ENCODE measurements around the gene SUFU.

Gene SUFU

GRCh38 chr10:102588875-102589274, 85.1 kb downstream of the SUFU start:
- no peak for DNase-seq (ENCODE audit: extremely low spot score)
- ChIA-PET CTCF (no interaction called here), POLR2A (no interaction called here)
- TF ChIP-seq ARNT (IDR thresholded peaks at IDR 0.05) (no peak), NFRKB (IDR thresholded peaks at IDR 0.05) (no peak), FOXA1 (IDR thresholded peaks at IDR 0.05) (no peak), ZNF384 (IDR thresholded peaks at IDR 0.05) (no peak), PKNOX1 (IDR thresholded peaks at IDR 0.05) (no peak), FOXM1 (IDR thresholded peaks at IDR 0.05; ENCODE audit: borderline replicate concordance) (no peak), ELF4 (IDR thresholded peaks at IDR 0.05) (no peak), FOXK2 (IDR thresholded peaks at IDR 0.05) (no peak), HDGF (IDR thresholded peaks at IDR 0.05; ENCODE audit: borderline replicate concordance) (no peak), SUZ12 (IDR thresholded peaks at IDR 0.05) (no peak), TARDBP (IDR thresholded peaks at IDR 0.05) (no peak), L3MBTL2 (conservative IDR thresholded peaks at IDR 0.05) (no peak), CTBP1 (IDR thresholded peaks at IDR 0.05; ENCODE audit: borderline replicate concordance) (no peak), BHLHE40 (IDR thresholded peaks at IDR 0.05; ENCODE audit: borderline replicate concordance) (no peak), LEF1 (IDR thresholded peaks at IDR 0.05; ENCODE audit: borderline replicate concordance) (no peak), SP1 (IDR thresholded peaks at IDR 0.05) (no peak)

GRCh38 chr10:102593074-102593803, 89.5 kb downstream of the SUFU start:
- ChIA-PET CTCF (no interaction called here), POLR2A (no interaction called here)
- DNase-seq (ENCODE audit: extremely low spot score): no peak
- TF ChIP-seq ARNT (IDR thresholded peaks at IDR 0.05): no peak
- no peak for TF ChIP-seq SP1 (IDR thresholded peaks at IDR 0.05)

GRCh38 chr10:102593804-102594079, 90.0 kb downstream of the SUFU start:
- POLR2A ChIA-PET: no interaction called here
- no peak for DNase-seq (ENCODE audit: extremely low spot score)
- CTCF ChIA-PET: interaction anchor here (1.3 kb wide), 1 partner anchor 9 kb away, joined by 4 read pairs; no protein-coding TSS in a partner anchor

GRCh38 chr10:102595293-102595692, 91.5 kb downstream of the SUFU start:
- no peak for DNase-seq (ENCODE audit: extremely low spot score)
- ChIA-PET CTCF (interaction anchor here (0.8 to 2.3 kb wide), 3 partner anchors 8 to 11 kb away, joined by 3 to 9 read pairs (median 4); no protein-coding TSS in a partner anchor), POLR2A (no interaction called here)
- TF ChIP-seq FOXK2 (IDR thresholded peaks at IDR 0.05) (no peak), LEF1 (IDR thresholded peaks at IDR 0.05; ENCODE audit: borderline replicate concordance) (no peak), L3MBTL2 (conservative IDR thresholded peaks at IDR 0.05) (no peak), FOXM1 (IDR thresholded peaks at IDR 0.05; ENCODE audit: borderline replicate concordance) (no peak), BHLHE40 (IDR thresholded peaks at IDR 0.05; ENCODE audit: borderline replicate concordance) (no peak), HDGF (IDR thresholded peaks at IDR 0.05; ENCODE audit: borderline replicate concordance) (no peak)

More at GRCh38 chr10:102593804-102594079, 90.0 kb downstream of the SUFU start:
- TF ChIP-seq ZNF384 (IDR thresholded peaks at IDR 0.05) (no peak), FOXK2 (IDR thresholded peaks at IDR 0.05) (no peak), HDGF (IDR thresholded peaks at IDR 0.05; ENCODE audit: borderline replicate concordance) (no peak), SUZ12 (IDR thresholded peaks at IDR 0.05) (no peak), SP1 (IDR thresholded peaks at IDR 0.05) (no peak)

- DNase-seq (ENCODE audit: extremely low spot score): no peak
- POLR2A ChIA-PET: no interaction called here
- TF ChIP-seq TARDBP (IDR thresholded peaks at IDR 0.05): no peak
- no peak for TF ChIP-seq L3MBTL2 (conservative IDR thresholded peaks at IDR 0.05)
- TF ChIP-seq ARNT (IDR thresholded peaks at IDR 0.05): no peak
- no peak for TF ChIP-seq FOXA1 (IDR thresholded peaks at IDR 0.05)
- no peak for TF ChIP-seq FOXM1 (IDR thresholded peaks at IDR 0.05; ENCODE audit: borderline replicate concordance)
- TF ChIP-seq SUZ12 (IDR thresholded peaks at IDR 0.05): no peak
- TF ChIP-seq FOXK2 (IDR thresholded peaks at IDR 0.05): no peak
- TF ChIP-seq NFRKB (IDR thresholded peaks at IDR 0.05): no peak
- TF ChIP-seq CTBP1 (IDR thresholded peaks at IDR 0.05; ENCODE audit: borderline replicate concordance): no peak
- CTCF ChIA-PET: interaction anchor here (0.5 to 2.3 kb wide), 3 partner anchors 10 to 108 kb away, joined by 3 to 9 read pairs (median 3); no protein-coding TSS in a partner anchor
Observed at GRCh38 chr10:102595897-102596296, 92.1 kb downstream of the SUFU start.

- no peak for TF ChIP-seq ARNT (IDR thresholded peaks at IDR 0.05)
- no peak for TF ChIP-seq TARDBP (IDR thresholded peaks at IDR 0.05)
- TF ChIP-seq ELF4 (IDR thresholded peaks at IDR 0.05): no peak
- no peak for TF ChIP-seq FOXM1 (IDR thresholded peaks at IDR 0.05; ENCODE audit: borderline replicate concordance)
- TF ChIP-seq LEF1 (IDR thresholded peaks at IDR 0.05; ENCODE audit: borderline replicate concordance): no peak
- no peak for TF ChIP-seq FOXA1 (IDR thresholded peaks at IDR 0.05)
- TF ChIP-seq NFRKB (IDR thresholded peaks at IDR 0.05): no peak
- TF ChIP-seq L3MBTL2 (conservative IDR thresholded peaks at IDR 0.05): no peak
- no peak for TF ChIP-seq SP1 (IDR thresholded peaks at IDR 0.05)
- no peak for TF ChIP-seq BHLHE40 (IDR thresholded peaks at IDR 0.05; ENCODE audit: borderline replicate concordance)
- TF ChIP-seq CTBP1 (IDR thresholded peaks at IDR 0.05; ENCODE audit: borderline replicate concordance): no peak
- TF ChIP-seq HDGF (IDR thresholded peaks at IDR 0.05; ENCODE audit: borderline replicate concordance): no peak
- no peak for TF ChIP-seq SUZ12 (IDR thresholded peaks at IDR 0.05)
- no peak for TF ChIP-seq PKNOX1 (IDR thresholded peaks at IDR 0.05)
- no peak for TF ChIP-seq ZNF384 (IDR thresholded peaks at IDR 0.05)
- TF ChIP-seq FOXK2 (IDR thresholded peaks at IDR 0.05): no peak
- ChIA-PET POLR2A (interaction anchor here (0.9 kb wide), 1 partner anchor 11 kb away, joined by 3 read pairs; no protein-coding TSS in a partner anchor), CTCF (interaction anchor here (2.3 kb wide), 1 partner anchor 13 kb away, joined by 9 read pairs; no protein-coding TSS in a partner anchor)
- DNase-seq (ENCODE audit: extremely low spot score): peak; percentile 83
Observed at GRCh38 chr10:102596506-102596971, 92.8 kb downstream of the SUFU start.
